ENCODE data around the gene HTR5A. TPM values are rescaled to one million over a fixed set of nuclear protein-coding genes. Genes with fewer than 3 reads are reported as not detected.
A peak's percentile ranks its signal among the peaks of the same experiment; 100 is the strongest.
"Not testable (repeated sequence)": the region's sequence is repeated elsewhere in the genome, so short reads cannot be mapped to it uniquely, and the experiment has no call there.

The HTR5A gene
- total RNA-seq: not detected in 3 replicates

DNA sequence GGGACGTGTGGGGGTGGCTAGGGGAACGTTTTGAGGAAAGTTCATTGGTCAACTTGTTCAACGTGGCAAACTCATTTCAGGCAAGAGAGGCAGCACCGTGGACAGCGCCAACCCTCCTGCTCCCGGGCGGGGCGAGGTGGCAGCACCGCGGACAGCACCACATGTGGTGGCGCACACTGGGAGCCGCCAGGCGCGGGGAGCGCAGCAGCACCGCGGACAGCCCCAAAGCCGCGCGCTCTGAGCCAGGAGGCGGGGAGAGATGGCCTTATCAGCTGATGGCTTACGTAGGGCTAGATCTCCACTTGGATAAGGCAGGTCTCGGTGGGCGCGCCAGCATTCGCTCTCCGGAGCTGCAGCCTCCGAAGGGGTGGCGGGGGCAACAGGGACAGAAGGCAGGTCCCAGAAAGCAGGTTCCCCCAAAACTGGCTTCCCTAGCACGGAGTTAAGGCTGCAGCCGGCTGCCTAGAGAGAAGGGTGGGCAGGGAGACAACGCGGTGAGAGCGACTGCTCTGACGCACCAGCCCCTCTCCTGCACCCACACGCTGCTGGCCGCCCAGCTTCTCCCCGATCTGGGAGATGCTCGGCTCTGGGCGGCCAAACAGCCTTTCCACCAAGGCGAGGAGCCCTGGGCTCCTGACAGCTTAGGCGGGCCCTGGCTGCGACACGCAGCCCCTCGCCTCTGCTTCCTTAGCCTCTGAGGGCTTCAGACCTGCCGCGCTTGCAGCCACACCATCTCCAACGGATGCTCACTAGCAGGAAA lies at the start of gene HTR5A:
TSS of gene HTR5A (plus strand) at position 333 of the 760 bp plus-strand sequence. CDS start 576 bp downstream, outside the sequence.
- Mint-ChIP-seq H3K27me3 (ENCODE audit: low read depth) (peaks cover 55% of the 10 kb centered on the region), H3K27ac (no peak within 1 kb of the TSS), H3K9me3 (no peaks in the 10 kb centered on the region), H3K4me3 (no peak within 1 kb of the TSS), H3K4me1 (no peaks in the 10 kb centered on the region), H3K36me3 (no peaks in the 10 kb centered on the region)
- TF ChIP-seq, protein P1, sequence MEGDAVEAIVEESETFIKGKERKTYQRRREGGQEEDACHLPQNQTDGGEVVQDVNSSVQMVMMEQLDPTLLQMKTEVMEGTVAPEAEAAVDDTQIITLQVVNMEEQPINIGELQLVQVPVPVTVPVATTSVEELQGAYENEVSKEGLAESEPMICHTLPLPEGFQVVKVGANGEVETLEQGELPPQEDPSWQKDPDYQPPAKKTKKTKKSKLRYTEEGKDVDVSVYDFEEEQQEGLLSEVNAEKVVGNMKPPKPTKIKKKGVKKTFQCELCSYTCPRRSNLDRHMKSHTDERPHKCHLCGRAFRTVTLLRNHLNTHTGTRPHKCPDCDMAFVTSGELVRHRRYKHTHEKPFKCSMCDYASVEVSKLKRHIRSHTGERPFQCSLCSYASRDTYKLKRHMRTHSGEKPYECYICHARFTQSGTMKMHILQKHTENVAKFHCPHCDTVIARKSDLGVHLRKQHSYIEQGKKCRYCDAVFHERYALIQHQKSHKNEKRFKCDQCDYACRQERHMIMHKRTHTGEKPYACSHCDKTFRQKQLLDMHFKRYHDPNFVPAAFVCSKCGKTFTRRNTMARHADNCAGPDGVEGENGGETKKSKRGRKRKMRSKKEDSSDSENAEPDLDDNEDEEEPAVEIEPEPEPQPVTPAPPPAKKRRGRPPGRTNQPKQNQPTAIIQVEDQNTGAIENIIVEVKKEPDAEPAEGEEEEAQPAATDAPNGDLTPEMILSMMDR (IDR thresholded peaks at IDR 0.05; ENCODE audit: unreplicated experiment): no peak
- DNase-seq (ENCODE audit: low spot score in 2 of 2, unreplicated experiment in 2 of 2): peak; percentile 91 to 96

DNA sequence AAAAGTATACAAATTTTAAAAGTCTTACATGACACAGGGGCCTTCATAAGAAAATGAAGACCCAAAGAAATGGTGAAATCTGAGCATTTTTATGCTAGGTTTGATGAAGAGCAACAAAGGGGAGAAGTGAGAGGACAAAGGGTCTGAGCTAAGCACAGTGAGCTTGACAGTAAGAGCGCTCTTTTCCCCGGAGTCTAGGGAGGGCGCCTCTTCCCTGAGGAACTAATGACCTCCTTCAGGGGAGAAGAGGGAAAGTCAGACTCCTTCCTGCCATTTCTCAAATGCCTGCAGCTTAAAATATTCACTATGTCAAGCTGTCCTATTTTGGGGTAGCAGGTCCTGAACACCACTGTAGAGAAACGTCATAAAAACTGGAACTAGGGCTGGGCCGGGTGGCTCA lies 49.1 kb upstream of the HTR5A start:
- TF ChIP-seq, protein P1 (IDR thresholded peaks at IDR 0.05; ENCODE audit: unreplicated experiment): no peak
- H3K27ac Mint-ChIP-seq: no peak overlapping the region

DNA sequence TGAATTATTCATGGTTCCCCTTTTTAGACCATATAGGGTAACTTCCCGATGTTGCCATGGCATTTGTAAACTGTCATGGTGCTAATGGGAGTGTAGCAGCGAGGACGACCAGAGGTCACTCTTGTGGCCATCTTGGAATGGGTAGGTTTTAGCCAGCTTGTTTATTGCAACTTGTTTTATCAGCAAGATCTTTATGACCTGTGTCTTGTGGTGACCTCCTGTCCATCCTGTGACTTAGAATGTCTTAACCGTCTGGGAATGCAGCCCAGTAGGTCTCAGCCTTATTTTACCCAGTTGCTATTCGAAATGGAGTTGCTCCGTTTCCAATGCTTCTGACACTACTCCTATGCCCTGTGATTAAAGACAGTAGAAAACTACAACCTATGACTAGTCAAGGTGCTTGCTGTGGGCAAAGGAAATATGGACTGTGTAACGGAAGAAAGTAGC lies 48.4 kb upstream of the HTR5A start:
- TF ChIP-seq, protein P1 (IDR thresholded peaks at IDR 0.05; ENCODE audit: unreplicated experiment): no peak
- Mint-ChIP-seq H3K27me3 (ENCODE audit: low read depth) (no peaks in the 10 kb centered on the region), H3K4me1 (no peaks in the 10 kb centered on the region), H3K9me3 (no peaks in the 10 kb centered on the region), H3K27ac (no peak overlapping the region), H3K36me3 (no peaks in the 10 kb centered on the region), H3K4me3 (no peak overlapping the region)
- no peak for DNase-seq (ENCODE audit: low spot score in 2 of 2, unreplicated experiment in 2 of 2)

More for the DNA sequence above, 49.1 kb upstream of the HTR5A start:
- DNase-seq (ENCODE audit: low spot score in 2 of 2, unreplicated experiment in 2 of 2): no peak
- Mint-ChIP-seq H3K27me3 (ENCODE audit: low read depth) (no peaks in the 10 kb centered on the region), H3K4me3 (no peak overlapping the region), H3K9me3 (no peaks in the 10 kb centered on the region), H3K4me1 (no peaks in the 10 kb centered on the region), H3K36me3 (no peaks in the 10 kb centered on the region)

DNA sequence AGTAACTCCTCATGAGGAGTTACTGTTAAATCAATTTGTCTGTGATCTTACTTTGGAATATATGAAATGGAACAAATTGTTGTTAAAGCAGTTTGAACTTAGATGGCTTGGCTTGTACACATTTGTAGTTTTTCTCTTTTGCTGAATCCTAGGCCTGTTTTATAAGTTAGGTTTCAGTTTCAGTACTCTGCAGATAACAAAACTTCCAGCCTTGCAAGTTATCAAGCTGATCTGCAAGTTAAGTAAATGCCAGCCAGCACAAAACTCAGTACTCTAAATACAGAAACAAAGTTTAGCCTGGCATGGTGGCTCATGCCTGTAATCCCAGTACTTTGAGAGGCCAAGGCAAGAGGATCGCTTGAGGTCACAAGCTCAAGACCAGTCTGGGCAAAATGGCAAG lies 42.2 kb upstream of the HTR5A start:
- H3K4me1 Mint-ChIP-seq: no peaks in the 10 kb centered on the region
- no peaks in the 10 kb centered on the region for H3K36me3 Mint-ChIP-seq
- H3K27ac Mint-ChIP-seq: no peak overlapping the region
- DNase-seq (ENCODE audit: low spot score in 2 of 2, unreplicated experiment in 2 of 2): no peak
- no peaks in the 10 kb centered on the region for H3K27me3 Mint-ChIP-seq (ENCODE audit: low read depth)
- peaks cover 11% of the 10 kb centered on the region for H3K9me3 Mint-ChIP-seq
- TF ChIP-seq, protein P1 (IDR thresholded peaks at IDR 0.05; ENCODE audit: unreplicated experiment): no peak
- H3K4me3 Mint-ChIP-seq: no peak overlapping the region

DNA sequence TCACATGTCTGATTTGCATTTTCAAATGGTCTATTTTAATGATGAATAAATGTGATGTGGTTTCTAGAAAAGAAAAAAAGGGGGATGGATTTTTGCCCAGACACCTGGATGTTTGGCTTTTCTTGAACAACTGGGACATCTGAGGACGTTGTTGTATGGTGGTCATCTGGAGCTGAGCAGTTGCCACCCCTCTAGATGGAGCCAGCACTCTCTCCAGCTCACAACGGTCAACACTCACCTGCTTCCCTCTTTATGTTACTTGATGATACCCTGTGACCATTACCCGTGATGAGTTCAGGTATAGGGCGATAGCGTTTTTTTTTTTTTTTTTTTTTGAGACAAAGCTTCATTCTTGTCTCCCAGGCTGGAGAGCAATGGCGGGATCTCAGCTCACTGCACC lies 37.1 kb upstream of the HTR5A start:
- TF ChIP-seq, protein P1 (IDR thresholded peaks at IDR 0.05; ENCODE audit: unreplicated experiment): no peak
- H3K4me3 Mint-ChIP-seq: no peak overlapping the region
- DNase-seq (ENCODE audit: low spot score in 2 of 2, unreplicated experiment in 2 of 2): no peak
- no peaks in the 10 kb centered on the region for H3K27me3 Mint-ChIP-seq (ENCODE audit: low read depth)
- H3K27ac Mint-ChIP-seq: no peak overlapping the region
- H3K9me3 Mint-ChIP-seq: peaks cover 11% of the 10 kb centered on the region
- no peaks in the 10 kb centered on the region for H3K4me1 Mint-ChIP-seq
- no peaks in the 10 kb centered on the region for H3K36me3 Mint-ChIP-seq

DNA sequence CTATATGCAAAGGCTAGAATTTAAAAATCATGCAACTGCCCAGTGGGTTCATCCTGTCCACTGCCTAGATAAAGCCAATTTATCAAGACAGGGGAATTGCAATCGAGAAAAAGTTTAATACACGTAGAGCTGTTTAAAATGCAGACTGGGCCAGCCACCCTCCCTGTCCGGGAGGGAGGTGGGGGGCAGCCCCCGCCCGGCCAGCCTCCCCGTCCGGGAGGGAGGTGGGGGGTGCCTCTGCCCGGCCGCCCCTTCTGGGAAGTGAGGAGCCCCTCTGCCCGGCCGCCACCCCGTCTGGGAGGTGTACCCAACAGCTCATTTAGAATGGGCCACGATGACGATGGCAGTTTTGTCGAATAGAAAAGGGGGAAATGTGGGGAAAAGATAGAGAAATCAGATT lies 35.6 kb upstream of the HTR5A start:
- DNase-seq (ENCODE audit: low spot score in 2 of 2, unreplicated experiment in 2 of 2): not testable (repeated sequence)

More for the DNA sequence above, 35.6 kb upstream of the HTR5A start:
- not testable (repeated sequence) for H3K27ac Mint-ChIP-seq; H3K4me3 Mint-ChIP-seq; H3K4me1 Mint-ChIP-seq; H3K36me3 Mint-ChIP-seq; H3K27me3 Mint-ChIP-seq (ENCODE audit: low read depth); H3K9me3 Mint-ChIP-seq
